Caco-2 (cell line): Measurements from ENCODE around the gene GLTP. TPM values are rescaled to one million over a fixed set of nuclear protein-coding genes. Genes with fewer than 3 reads are reported as not detected.

Experiments used
- BruUV-seq: library from RNA; stranded (reverse); fragments of 400-500 nt; replicated peaks from 2 replicates; lab custom pipeline; 2021; lab: Mats Ljungman, UMichigan
- CTCF ChIA-PET: fragments of 300-600 bp; sonication (Branson Sonifier 250); formaldehyde crosslinking; loops from one replicate; lab custom pipeline; 2022; ENCODE audit warnings: antibody characterized with exemption; lab: Charles Lee
- POLR2A ChIA-PET: fragments of 300-600 bp; sonication (Branson Sonifier 250); formaldehyde crosslinking; loops from one replicate; lab custom pipeline; 2022; ENCODE audit warnings: antibody characterized with exemption; lab: Charles Lee
- DNase-seq, 2 experiments: peaks; one replicate each; pipeline versions ENCODE4 v3.0.0 to v3.0.0-alpha.2; 2020 to 2022
- H3K27me3 ChIP-seq: replicated peaks from 2 replicates; pipeline ENCODE4 v1.6.0; 2011; ENCODE audit warnings: low read length; ENCODE audit not compliant: control insufficient read depth, insufficient read depth
- H3K36me3 ChIP-seq: 2 replicates; pipeline ENCODE4 v1.5.1; 2011; ENCODE audit warnings: low read length; ENCODE audit not compliant: control insufficient read depth, insufficient read depth
- H3K4me1 ChIP-seq: fragments of 250-450 bp; sonication (Bioruptor Pico); 2 replicates; pipeline ENCODE4 v1.5.1; 2020; ENCODE audit warnings: mild to moderate bottlenecking
- H3K4me3 ChIP-seq: 2 replicates; pipeline ENCODE4 v1.5.1; 2011; ENCODE audit warnings: low read depth, mild to moderate bottlenecking, control low read depth, low read length
- H3K9me3 ChIP-seq: fragments of 250-450 bp; sonication (Bioruptor Pico); 2 replicates; pipeline ENCODE4 v1.5.1; 2020; ENCODE audit warnings: mild to moderate bottlenecking, moderate library complexity
- H3K27ac Mint-ChIP-seq: one replicate; pipeline ENCODE4 v1.8.0; 2022; ENCODE audit warnings: mixed read lengths; ENCODE audit not compliant: unreplicated experiment
- H3K27me3 Mint-ChIP-seq: one replicate; pipeline ENCODE4 v1.8.0; 2022; ENCODE audit warnings: mixed read lengths; ENCODE audit not compliant: insufficient read depth, unreplicated experiment
- H3K36me3 Mint-ChIP-seq: one replicate; pipeline ENCODE4 v1.8.0; 2022; ENCODE audit warnings: mild to moderate bottlenecking, mixed read lengths; ENCODE audit not compliant: insufficient read depth, unreplicated experiment
- H3K4me1 Mint-ChIP-seq: one replicate; pipeline ENCODE4 v1.8.0; 2022; ENCODE audit warnings: low read depth, mixed read lengths; ENCODE audit not compliant: unreplicated experiment
- H3K4me3 Mint-ChIP-seq: one replicate; pipeline ENCODE4 v1.8.0; 2022; ENCODE audit warnings: mild to moderate bottlenecking, moderate library complexity, mixed read lengths; ENCODE audit not compliant: unreplicated experiment
- H3K9me3 Mint-ChIP-seq: one replicate; pipeline ENCODE4 v1.8.0; 2022; ENCODE audit warnings: mixed read lengths; ENCODE audit not compliant: unreplicated experiment
- CTCF ChIP-seq, 2 experiments: fragments of 200-600 bp in 1 of 2; IDR thresholded peaks; 1 replicate in 1 of 2; 2 replicates in 1 of 2; pipeline versions ENCODE4 v1.5.1 to v1.8.0; 2011 to 2022; ENCODE audit warnings: antibody characterized with exemption in 1 of 2, control low read depth in 1 of 2, inconsistent platforms in 1 of 2, low read depth in 1 of 2, low read length in 1 of 2, mild to moderate bottlenecking in 1 of 2, moderate library complexity in 1 of 2; ENCODE audit not compliant: insufficient read depth in 1 of 2, severe bottlenecking in 1 of 2, unreplicated experiment in 1 of 2
- intact Hi-C: fragments of 100-400 bp; cut with micrococcal nuclease; formaldehyde crosslinking; loops from one replicate; pipeline ENCODE4 v1.10.0; 2022; ENCODE audit not compliant: unreplicated experiment
- total RNA-seq: library from RNA; stranded (reverse); gene quantifications from 2 replicates; pipeline ENCODE4 v1.2.3, GENCODE V29; 2022

Gene GLTP
- total RNA-seq, 1 experiment from 2014 or later, result 14.9 TPM

- Mint-ChIP-seq H3K36me3 (peaks cover 5% of the 10 kb centered on the region), H3K4me3 (no peak overlapping the region), H3K9me3 (no peaks in the 10 kb centered on the region), H3K4me1 (peaks cover 21% of the 10 kb centered on the region), H3K27me3 (no peaks in the 10 kb centered on the region), H3K27ac (no peak overlapping the region)
- no TSS peak for BruUV-seq
- H3K4me3 ChIP-seq, result no peak overlapping the region
- H3K9me3 ChIP-seq, result no peaks in the 10 kb centered on the region
- ChIA-PET CTCF (interaction anchor here (0.7 kb wide), 1 partner anchor 1299 kb away, joined by 3 read pairs; no protein-coding TSS in a partner anchor), POLR2A (no interaction called here)
- no peak for TF ChIP-seq CTCF (IDR thresholded peaks at IDR 0.05; ENCODE audit: insufficient read depth in 1 of 2, low read depth in 1 of 2, low read length in 1 of 2, severe bottlenecking in 1 of 2, unreplicated experiment in 1 of 2)
- intact Hi-C loops, result no loop called here
- H3K27me3 ChIP-seq, result no peaks in the 10 kb centered on the region
- H3K36me3 ChIP-seq, result no peaks in the 10 kb centered on the region
- peaks cover 25% of the 10 kb centered on the region for H3K4me1 ChIP-seq
- DNase-seq, result no peak
These were observed 6.7 kb downstream of the GLTP start for GRCh38 chr12:109873653-109874052.

DNA sequence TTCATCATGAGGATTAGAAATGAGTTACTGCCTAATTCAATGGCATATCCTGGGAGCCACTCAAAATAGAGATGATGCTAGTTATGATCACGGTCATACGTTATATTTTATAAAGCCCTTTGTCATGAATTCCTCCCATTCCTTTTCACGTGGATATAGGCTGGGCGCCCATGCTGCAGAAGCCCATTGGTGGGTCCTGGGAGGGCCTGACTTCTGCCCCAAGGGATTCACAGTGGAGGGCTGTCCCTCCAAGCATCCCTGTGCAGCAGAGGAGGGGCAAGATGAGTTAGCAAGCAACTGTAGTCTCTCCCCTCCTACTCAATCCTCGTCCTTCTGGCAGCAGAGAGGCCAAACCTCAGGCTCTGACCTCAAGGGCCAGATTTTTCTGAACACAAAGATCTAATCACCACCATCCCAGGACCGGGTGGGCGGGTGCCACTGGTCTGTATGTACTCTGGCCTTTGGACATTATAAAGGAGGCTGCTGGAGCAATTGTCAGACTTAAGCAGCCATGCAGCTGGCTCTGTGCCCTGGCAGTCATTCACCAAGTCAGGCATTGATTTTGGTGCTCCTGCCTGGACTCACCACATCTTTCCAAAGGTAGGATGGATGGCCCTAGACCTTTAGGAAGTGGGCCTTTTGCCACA lies 8.6 kb downstream of the GLTP start:
- no peaks in the 10 kb centered on the region for H3K9me3 Mint-ChIP-seq
- H3K27me3 Mint-ChIP-seq, result no peaks in the 10 kb centered on the region
- intact Hi-C loops, result no loop called here
- no peak for TF ChIP-seq CTCF (IDR thresholded peaks at IDR 0.05; ENCODE audit: insufficient read depth in 1 of 2, low read depth in 1 of 2, low read length in 1 of 2, severe bottlenecking in 1 of 2, unreplicated experiment in 1 of 2)
- H3K4me3 Mint-ChIP-seq, result no peak overlapping the region
- peaks cover 20% of the 10 kb centered on the region for H3K4me1 Mint-ChIP-seq
- BruUV-seq, result no TSS peak
- no peaks in the 10 kb centered on the region for H3K36me3 ChIP-seq
- peaks cover 25% of the 10 kb centered on the region for H3K4me1 ChIP-seq
- H3K27ac Mint-ChIP-seq, result no peak overlapping the region
- peaks cover 5% of the 10 kb centered on the region for H3K36me3 Mint-ChIP-seq
- CTCF ChIA-PET, result interaction anchor here (0.7 kb wide), 1 partner anchor 57 kb away, joined by 9 read pairs; no protein-coding TSS in a partner anchor
- H3K9me3 ChIP-seq, result no peaks in the 10 kb centered on the region
- H3K4me3 ChIP-seq, result no peak overlapping the region
- DNase-seq, result no peak
- POLR2A ChIA-PET, result no interaction called here
- no peaks in the 10 kb centered on the region for H3K27me3 ChIP-seq

DNA sequence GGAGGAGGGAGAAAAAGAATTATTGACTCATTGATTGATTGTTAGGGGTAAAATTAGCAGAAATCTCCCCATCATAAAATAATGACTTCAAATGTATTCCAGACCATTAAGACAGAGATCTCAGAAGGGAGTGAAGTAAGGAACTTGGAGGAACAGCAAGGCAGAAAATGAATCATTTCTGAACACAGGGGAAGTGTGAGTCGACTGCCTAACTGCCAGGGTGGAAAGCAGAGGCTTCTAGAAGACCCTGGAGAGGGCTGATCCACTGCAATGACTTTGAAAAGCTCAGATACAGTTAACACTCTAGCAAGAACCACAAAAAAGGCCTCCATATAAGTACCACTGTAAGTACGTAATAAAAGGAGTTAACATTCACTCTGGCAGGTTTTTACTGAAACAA lies 9.7 kb downstream of the GLTP start:
- no peak overlapping the region for H3K4me3 ChIP-seq
- DNase-seq, result no peak
- peaks cover 19% of the 10 kb centered on the region for H3K4me1 Mint-ChIP-seq
- ChIA-PET POLR2A (no interaction called here), CTCF (interaction anchor here (0.7 kb wide), 1 partner anchor 56 kb away, joined by 9 read pairs; no protein-coding TSS in a partner anchor)
- no peaks in the 10 kb centered on the region for H3K27me3 ChIP-seq
- no TSS peak for BruUV-seq
- TF ChIP-seq CTCF (IDR thresholded peaks at IDR 0.05; ENCODE audit: insufficient read depth in 1 of 2, low read depth in 1 of 2, low read length in 1 of 2, severe bottlenecking in 1 of 2, unreplicated experiment in 1 of 2), result no peak
- H3K9me3 ChIP-seq, result no peaks in the 10 kb centered on the region
- no peaks in the 10 kb centered on the region for H3K36me3 ChIP-seq
- no peaks in the 10 kb centered on the region for H3K9me3 Mint-ChIP-seq
- H3K4me3 Mint-ChIP-seq, result no peak overlapping the region
- intact Hi-C loops, result no loop called here
- H3K27me3 Mint-ChIP-seq, result no peaks in the 10 kb centered on the region
- H3K4me1 ChIP-seq, result peaks cover 18% of the 10 kb centered on the region
- peaks cover 5% of the 10 kb centered on the region for H3K36me3 Mint-ChIP-seq
- H3K27ac Mint-ChIP-seq, result no peak overlapping the region
